HG03378 (cell line): ENCODE data around the gene AFDN.

Experiments used
- ATAC-seq: cut with Tn5 transposase; IDR thresholded peaks from one replicate; pipeline ENCODE4 v1.9.1; 2021; ENCODE audit warnings: mild to moderate bottlenecking, moderate library complexity; ENCODE audit not compliant: unreplicated experiment

AFDN gene

DNA sequence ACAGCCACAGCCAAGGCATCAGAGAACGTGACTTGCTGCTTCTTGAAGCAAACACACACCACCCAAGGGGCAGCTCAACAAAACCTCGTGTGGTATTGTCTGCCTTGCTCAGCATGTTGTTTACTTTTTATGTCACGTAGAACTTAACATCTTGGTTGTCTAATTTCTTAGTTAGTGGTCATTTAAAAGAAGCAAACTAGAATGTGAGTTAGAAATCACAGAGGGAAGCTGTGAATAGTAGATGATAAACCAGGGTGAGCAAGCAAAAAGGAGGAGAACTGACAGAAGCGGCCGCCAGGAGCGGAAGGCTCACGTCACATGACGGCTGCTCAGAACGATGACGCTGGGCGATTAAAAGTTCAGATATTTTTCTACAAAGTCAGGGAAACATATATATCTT is 119.3 kb downstream of the AFDN start:
- no peak for ATAC-seq

- ATAC-seq = no peak
These were observed 119.9 kb downstream of the AFDN start for GRCh38 chr6:167946604-167947003.

- no peak for ATAC-seq
These were observed 121.0 kb downstream of the AFDN start for GRCh38 chr6:167947716-167948115.

DNA sequence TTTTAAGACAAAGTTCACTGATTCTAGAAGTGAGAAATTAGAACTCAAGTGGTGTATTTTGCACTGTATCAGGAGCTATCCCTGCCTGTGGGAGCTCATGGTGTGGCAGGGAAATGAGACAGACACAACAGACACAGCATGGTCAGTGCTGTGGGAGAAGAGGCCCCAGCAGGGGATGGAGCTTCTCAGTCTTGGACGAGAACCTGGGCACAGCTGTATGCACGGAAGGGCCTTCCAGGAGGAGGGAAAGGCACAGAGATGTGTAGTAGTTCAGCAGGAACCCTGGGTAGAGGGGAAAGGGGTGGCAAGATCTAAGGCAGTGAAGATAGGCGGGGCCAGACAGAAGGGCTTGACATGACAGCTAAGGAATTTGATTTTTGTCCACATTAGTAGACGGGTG is 122.0 kb downstream of the AFDN start:
- ATAC-seq = no peak

DNA sequence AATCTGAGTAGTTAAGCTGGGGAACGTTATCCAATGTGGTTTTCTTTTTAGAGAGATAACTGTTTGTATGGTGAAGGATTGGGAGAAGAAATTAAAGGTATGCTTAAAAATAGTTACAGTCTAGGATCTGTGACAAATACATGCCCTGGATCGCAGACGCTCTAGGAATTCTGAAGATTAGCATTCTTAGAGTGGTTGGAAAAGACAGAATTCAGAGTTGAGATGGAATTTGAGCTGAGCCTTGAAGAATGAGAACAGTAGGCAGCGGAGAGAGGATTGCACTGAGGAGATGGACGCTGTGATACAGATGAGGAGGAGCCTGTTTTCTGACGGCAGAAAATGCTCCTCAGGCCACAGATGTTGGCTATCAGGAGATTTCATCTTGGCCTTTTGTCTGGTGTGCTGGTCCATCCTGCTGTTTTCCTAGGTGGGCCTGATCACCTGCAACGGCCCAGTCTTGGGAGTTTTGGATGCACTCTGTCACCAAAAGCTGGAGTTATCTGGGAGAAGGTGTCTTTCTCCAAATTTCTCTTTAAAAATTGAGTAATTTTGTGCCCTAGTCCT is 122.5 kb downstream of the AFDN start:
- ATAC-seq = no peak

- ATAC-seq = no peak
These were observed 125.2 kb downstream of the AFDN start for GRCh38 chr6:167951781-167952511.

DNA sequence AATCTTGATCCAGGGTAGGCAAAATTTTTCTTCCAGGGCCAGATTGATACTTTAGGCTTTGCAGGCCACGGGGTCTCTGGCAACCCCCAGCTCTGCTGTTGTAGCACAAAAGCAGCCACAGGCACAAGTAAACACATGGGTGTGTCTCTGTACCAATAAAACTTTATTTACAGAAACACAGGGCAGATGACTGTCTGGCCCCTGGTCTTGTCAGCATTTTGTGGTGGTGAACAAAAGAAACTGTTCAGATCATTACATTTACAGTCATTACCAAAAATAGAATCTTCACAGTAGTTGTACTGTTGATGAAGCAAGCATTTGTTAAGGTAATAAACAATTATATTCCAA is 125.8 kb downstream of the AFDN start:
- ATAC-seq = no peak

- no peak for ATAC-seq
These were observed 126.8 kb downstream of the AFDN start for GRCh38 chr6:167953551-167953950.

- no peak for ATAC-seq
These were observed 127.4 kb downstream of the AFDN start for GRCh38 chr6:167954151-167954550.

DNA sequence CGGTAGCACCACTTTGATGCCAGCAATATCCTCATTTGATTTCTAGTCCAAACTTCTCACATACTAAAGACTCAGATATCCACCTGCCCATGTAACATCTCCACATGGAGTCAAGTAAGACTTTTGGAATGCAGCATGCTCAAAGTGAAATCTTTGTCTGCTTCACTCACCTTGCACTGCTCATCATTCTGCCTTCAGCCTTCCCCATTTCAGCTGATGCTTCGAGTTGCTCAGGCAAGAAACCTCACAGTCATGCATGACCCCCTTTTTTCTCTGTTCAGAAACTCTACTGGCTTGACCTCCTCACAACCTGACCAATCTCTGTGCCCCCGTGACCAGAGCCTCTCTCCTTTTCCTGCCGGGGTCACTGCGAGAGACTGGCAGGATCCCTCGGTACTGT is 129.8 kb downstream of the AFDN start:
- no peak for ATAC-seq

- no peak for ATAC-seq
These were observed 130.3 kb downstream of the AFDN start for GRCh38 chr6:167956983-167957492.

DNA sequence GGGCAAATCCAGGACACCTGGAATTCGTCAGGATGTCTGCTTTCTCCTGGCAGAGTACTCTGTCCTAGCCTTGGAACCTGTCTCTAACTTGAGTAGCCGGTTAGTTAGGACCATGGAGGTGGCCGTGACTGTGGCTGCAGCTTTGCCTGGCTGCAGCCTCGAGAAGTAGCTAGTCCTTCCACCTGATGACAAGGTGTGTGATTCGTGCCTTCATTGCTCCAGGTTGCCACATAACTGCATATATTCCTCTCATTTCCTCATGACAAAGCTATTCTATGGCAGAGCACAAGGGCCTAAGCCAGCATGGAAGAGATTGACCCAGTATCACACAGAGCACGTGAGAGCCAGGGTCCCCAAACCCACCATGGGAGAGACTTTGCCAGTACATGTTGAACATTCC is 130.9 kb downstream of the AFDN start:
- ATAC-seq = no peak

GRCh38 chr6:167960579-167960978 is 133.9 kb downstream of the AFDN start:
- no peak for ATAC-seq

GRCh38 chr6:167962711-167963110 is 136.0 kb downstream of the AFDN start:
- ATAC-seq = no peak

DNA sequence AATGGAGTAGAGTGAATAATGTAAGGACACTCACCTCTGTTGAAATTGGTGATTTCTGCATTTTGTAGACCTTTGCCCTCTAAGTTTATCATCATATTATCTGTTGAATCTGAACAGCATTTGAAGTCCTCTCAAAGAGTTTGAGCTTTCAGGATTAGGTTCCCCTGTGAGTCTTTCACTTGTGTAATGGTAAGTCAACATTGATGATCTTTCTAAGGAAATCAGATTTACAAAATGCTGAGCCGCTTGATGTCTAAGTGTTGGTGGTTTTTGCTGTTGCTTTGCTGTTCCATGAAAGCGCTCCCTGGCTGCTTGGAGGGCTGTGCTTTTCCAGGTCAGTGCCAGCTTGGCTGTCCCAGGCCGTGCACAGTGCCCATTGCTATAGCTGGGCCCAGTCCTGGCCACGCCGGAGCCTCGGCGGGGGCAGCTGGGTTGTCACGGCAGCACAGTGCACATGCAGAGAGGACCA is 136.9 kb downstream of the AFDN start:
- ATAC-seq = no peak

DNA sequence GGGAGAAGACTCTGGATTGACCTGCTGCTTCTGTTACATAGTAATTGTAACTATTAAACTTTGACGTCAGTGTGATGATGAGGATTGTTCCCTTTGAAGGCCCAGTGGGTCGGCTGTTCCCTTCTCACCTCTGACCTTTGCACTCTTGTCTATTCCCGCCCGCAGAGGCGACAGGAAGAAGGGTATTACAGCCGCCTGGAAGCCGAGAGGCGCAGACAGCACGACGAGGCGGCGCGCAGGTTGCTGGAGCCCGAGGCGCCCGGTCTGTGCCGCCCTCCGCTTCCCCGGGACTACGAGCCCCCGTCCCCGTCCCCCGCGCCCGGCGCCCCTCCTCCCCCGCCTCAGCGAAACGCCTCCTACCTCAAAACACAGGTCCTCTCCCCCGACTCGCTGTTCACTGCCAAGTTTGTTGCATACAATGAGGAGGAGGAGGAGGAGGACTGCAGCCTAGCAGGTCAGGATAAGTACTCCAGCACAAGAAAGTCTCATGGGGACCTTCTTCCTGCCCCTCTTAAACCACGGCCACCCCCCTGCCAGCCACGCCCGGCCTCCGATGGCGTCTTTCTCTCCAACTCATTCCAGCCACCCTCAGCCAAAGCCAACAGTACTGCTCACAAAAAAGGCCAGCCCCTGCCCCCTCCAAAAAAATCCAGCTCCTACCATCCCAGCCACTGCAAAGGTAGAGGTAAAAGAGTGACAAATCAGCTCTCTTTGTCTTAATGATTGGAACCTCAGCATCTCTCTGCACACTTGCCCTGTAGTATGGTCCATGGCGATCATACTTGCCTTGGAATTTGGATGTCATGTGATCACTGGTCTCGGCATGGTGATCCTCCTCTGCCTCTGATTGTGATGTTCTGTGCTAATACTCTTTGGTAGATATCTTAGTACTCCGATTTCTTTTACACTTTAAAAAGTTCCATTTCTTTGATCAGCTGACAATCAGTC is 139.2 kb downstream of the AFDN start:
- ATAC-seq = no peak

GRCh38 chr6:167966540-167966905 is 139.8 kb downstream of the AFDN start:
- ATAC-seq = no peak

DNA sequence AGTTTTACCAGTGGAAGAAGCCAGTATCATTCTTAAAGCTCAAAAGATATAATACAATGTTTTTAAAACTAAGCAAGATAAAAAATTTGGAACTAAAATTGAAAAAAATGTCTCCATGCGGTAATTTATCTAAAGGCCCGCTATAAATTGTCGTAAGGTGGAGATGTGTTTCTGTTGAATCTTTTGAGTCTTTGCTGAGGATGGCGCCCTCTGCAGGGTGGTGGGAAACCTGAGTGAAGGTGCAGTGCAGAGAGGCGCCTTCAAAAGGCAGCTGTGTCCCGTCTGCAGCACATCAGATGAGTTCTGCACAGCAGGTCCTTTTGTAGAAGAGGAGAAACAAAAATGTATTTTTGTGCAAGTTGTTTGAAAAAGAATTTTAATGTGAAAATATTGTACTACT is 141.4 kb downstream of the AFDN start:
- ATAC-seq = no peak

DNA sequence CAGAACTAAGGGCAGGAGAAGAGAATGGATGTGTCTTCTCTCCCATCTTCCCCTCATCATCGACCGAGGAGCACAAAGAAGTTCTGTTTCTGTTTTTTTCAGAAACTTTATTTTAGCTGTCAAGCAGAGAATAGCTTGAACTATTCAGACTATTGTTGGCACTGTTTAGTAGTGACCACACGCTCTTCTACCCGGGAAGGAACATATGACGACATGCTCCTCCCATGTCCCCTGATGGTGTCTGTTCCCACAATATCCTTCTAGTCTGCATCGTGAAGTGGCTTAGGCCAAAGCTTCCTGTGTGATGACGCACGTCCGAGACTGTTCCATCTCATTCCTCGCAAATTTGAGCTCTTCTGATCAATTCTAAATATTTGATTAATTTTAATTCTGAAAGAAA is 143.5 kb downstream of the AFDN start:
- ATAC-seq = no peak

DNA sequence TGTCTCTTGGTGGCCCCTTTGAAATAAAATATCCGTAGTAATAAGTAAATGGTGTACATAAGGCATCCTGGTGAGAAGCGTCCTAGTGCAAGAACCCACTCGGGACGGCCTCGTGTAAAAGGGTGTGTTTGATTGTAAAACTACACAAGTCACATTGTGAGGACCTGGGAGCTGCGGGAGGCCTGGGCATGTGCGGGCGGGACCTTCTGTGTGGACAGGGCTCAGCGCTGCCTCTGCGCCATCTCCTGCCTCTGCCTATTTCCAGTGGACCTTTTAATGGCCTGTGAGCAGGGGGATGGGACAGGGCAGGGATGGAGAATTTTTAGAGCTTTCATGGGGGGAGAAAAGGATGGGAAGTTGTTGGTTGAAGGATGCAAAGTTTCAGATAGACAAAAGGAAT is 145.5 kb downstream of the AFDN start:
- ATAC-seq = no peak

- no peak for ATAC-seq
These were observed 146.6 kb downstream of the AFDN start for GRCh38 chr6:167973148-167973885.
